ENCODE results near the gene CIITA. TPM values are rescaled to one million over a fixed set of nuclear protein-coding genes. Genes with fewer than 3 reads are reported as not detected.
"Not testable (repeated sequence)": the region's sequence is repeated elsewhere in the genome, so short reads cannot be mapped to it uniquely, and the experiment has no call there.

CIITA gene, protein sequence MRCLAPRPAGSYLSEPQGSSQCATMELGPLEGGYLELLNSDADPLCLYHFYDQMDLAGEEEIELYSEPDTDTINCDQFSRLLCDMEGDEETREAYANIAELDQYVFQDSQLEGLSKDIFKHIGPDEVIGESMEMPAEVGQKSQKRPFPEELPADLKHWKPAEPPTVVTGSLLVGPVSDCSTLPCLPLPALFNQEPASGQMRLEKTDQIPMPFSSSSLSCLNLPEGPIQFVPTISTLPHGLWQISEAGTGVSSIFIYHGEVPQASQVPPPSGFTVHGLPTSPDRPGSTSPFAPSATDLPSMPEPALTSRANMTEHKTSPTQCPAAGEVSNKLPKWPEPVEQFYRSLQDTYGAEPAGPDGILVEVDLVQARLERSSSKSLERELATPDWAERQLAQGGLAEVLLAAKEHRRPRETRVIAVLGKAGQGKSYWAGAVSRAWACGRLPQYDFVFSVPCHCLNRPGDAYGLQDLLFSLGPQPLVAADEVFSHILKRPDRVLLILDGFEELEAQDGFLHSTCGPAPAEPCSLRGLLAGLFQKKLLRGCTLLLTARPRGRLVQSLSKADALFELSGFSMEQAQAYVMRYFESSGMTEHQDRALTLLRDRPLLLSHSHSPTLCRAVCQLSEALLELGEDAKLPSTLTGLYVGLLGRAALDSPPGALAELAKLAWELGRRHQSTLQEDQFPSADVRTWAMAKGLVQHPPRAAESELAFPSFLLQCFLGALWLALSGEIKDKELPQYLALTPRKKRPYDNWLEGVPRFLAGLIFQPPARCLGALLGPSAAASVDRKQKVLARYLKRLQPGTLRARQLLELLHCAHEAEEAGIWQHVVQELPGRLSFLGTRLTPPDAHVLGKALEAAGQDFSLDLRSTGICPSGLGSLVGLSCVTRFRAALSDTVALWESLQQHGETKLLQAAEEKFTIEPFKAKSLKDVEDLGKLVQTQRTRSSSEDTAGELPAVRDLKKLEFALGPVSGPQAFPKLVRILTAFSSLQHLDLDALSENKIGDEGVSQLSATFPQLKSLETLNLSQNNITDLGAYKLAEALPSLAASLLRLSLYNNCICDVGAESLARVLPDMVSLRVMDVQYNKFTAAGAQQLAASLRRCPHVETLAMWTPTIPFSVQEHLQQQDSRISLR
- total RNA-seq = 1 to 10 TPM in 1 of 2 donors, under 1 TPM in 1; 0.52 to 2.3 TPM

DNA sequence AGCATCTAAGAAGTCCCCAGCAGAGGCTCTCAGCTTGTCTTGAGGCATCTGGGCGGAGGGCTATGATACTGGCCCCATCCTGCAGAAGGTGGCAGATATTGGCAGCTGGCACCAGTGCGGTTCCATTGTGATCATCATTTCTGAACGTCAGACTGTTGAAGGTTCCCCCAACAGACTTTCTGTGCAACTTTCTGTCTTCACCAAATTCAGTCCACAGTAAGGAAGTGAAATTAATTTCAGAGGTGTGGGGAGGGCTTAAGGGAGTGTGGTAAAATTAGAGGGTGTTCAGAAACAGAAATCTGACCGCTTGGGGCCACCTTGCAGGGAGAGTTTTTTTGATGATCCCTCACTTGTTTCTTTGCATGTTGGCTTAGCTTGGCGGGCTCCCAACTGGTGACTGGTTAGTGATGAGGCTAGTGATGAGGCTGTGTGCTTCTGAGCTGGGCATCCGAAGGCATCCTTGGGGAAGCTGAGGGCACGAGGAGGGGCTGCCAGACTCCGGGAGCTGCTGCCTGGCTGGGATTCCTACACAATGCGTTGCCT is at the start of gene CIITA:
CIITA (plus strand) TSS at position 404 of the 543 bp plus-strand sequence; CDS start at position 533, 129 bp downstream.
- ATAC-seq (peak; percentile 53 to 65), DNase-seq (ENCODE audit: low spot score in 2 of 2) (peak; percentile 47 to 53)
- Mint-ChIP-seq H3K36me3 (peaks cover 0 to 7% of the 10 kb centered on the region in 2 donors), H3K9me3 (no peaks in the 10 kb centered on the region), H3K27ac (no peak within 1 kb of the TSS)

DNA sequence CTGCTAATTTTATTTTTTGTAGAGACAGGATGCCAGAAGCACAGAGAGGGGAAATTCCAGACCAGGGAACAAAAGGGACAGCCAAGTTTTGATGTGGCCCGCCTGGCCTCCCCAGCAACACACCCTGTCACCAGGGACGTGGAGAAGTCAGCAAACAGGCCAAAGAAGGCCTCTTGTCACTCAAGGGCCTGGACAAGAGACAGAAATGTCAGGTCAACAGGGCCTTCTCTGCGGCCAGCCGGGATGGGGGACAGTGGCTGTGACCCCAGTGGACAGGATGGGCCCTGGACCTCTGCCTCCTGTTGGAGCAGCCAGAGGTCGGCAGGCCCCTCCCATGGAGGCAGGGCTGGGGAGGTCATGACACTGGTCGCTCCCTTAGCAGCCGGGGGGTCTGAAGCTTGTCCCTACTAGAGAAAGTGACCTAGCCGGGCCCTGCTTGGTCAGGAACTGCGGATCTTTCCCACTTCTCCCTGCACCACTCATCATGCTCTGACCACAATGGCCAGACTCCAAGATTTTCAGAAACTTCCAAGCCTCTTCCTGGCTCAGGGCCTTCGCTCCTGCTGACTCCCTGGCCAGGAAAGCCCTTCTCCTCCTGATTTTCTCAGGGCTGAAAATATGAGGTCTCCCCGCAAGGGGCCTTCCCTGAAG is 49.2 kb upstream of the CIITA start:
- Mint-ChIP-seq H3K9me3 (no peaks in the 10 kb centered on the region), H3K27ac (no peak overlapping the region), H3K36me3 (no peaks in the 10 kb centered on the region)
- no peak for DNase-seq (ENCODE audit: low spot score in 2 of 2)
- ATAC-seq = no peak

DNA sequence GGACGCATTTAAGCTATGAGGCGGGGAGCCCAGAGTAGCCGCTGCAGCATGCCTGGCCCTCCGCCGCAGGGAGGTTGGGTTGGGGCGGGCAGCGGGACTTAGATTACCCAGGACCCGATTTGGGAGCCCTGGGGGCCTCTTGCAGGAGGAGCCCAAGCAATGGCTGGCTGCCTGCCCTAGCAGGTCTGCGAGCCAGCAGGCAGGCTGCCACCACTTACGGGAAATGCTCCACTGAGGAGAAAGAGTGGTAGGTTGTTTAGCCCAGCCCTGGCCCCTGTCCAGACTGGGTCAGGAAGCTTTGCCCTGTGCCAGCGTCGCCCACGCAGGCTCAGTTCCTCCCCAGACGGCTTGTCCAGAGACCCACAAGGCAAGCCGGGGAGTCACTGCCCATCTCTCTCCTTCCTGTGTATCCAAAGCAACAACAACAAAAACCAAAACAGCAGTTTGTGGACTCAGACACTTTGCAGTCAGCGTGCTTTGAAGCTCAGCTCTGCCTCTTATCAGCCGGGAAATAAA is 48.1 kb upstream of the CIITA start:
- H3K36me3 Mint-ChIP-seq = no peaks in the 10 kb centered on the region
- H3K27ac Mint-ChIP-seq = peak overlapping the region in 1 of 2 donors; percentile 79
- DNase-seq (ENCODE audit: low spot score in 2 of 2) (no peak), ATAC-seq (no peak)
- H3K9me3 Mint-ChIP-seq = no peaks in the 10 kb centered on the region

DNA sequence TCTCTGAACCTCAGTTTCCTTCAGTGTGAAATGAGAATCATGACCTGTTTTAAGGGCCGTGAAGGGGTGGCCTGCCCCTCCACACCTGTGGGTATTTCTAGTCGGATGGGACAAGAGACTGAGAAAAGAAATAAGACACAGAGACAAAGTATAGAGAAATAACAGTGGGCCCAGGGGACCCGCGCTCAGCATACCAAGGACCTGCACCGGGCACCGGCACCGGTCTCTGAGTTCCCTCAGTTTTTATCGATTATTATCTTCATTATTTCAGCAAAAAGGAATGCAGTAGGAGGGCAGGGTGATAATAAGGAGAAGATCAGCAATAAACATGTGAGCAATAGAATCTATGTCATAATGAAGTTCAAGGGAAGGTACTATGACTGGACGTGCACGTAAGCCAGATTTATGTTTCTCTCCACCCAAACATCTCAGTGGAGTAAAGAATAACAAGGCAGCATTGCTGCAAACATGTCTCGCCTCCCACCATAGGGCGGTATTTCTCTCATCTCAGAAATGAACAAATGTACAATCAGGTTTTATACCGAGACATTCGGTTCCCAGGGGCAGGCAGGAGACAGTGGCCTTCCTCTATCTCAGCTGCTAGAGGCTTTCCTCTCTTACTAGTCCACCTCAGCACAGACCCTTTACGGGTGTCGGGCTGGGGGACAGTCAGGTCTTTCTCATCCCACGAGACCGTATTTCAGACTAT is 47.5 kb upstream of the CIITA start:
- DNase-seq (ENCODE audit: low spot score in 2 of 2); H3K27ac Mint-ChIP-seq; H3K36me3 Mint-ChIP-seq; ATAC-seq; H3K9me3 Mint-ChIP-seq: not testable (repeated sequence)

DNA sequence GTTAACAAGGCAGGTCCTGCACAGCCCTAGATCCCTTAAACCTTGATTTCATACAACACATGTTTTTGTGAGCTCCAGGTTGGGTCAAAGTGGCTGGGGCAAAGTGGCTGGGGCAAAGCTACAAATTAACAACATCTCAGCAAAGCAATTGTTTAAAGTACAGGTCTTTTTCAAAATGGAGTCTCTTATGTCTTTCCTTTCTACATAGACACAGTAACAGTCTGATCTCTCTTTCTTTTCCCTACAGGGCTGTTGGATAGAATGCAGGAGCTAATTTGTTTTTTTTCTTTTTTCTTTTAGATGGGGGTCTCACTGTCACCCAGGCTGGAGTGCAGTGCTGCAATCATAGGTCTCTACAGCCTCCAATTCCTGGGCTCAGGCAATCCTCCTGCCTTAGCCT is 46.8 kb upstream of the CIITA start:
- not testable (repeated sequence) for H3K27ac Mint-ChIP-seq; H3K9me3 Mint-ChIP-seq; ATAC-seq; H3K36me3 Mint-ChIP-seq; DNase-seq (ENCODE audit: low spot score in 2 of 2)

DNA sequence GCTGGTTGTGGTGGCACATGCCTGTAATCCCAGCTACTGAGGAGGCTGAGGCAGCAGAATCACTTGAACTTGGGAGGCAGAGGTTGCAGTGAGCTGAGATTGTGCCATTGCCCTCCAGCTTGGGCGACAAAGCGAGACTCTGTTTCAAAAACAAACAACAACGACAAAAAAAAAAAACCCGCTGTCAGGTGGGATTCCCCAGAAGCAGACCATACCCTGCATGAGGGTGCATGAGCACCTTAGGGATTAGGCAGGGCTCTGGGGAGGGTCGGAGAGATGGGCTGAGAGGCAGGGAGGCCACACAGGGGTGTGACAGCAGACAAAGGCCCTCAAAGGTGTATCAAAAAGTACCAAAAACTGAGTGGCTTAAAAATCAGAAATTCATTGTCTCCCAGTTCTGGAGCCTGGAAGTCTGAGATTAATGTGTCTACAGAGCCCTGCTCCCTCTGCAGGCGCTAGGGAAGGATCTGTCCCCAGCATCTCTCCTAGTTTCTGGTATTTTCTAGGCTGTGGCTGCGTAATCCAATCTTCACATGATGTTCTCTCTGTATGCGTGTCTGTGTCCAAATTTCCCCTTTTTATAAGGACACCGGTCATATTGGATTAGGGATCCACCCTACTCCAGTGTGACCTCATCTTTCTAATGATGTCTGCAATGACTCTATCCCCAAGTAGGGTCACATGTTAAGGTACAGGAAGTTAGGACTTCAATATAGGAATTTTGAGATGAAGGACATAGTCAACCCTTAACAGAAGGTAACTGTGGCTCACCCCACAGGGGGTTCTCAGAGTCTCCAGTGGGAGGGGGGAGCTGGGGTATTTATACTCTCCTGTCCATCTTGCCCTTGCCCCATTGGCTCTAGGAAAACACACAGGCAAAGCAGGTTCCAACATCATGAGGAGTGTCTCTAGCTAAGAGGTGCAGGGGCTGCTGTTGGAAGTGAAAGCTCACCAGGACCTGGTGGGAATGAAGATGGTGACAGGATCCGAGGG is 44.8 kb upstream of the CIITA start:
- ATAC-seq = no peak
- H3K27ac Mint-ChIP-seq = no peak overlapping the region
- peaks cover 0 to 11% of the 10 kb centered on the region in 2 donors for H3K9me3 Mint-ChIP-seq
- DNase-seq (ENCODE audit: low spot score in 2 of 2) = no peak
- peaks cover 0 to 4% of the 10 kb centered on the region in 2 donors for H3K36me3 Mint-ChIP-seq

DNA sequence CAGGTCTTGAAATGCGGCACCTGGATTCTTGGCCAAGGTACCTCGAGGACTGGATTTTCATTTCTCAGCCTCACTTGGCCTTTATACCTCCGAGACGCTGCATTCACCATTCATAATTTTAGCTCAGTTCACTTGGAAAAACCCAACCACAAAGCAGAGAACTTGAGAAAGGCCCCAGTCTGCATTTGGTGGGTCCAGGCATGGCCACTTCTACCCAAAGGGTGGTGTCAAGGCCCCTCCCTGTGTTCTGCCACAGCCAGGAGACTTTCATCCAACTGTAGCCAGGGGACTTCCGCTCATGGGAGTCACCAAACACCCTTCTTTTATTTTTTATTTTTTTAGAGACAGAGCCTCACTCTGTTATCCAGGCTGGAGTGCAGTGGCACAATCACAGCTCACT is 43.7 kb upstream of the CIITA start:
- Mint-ChIP-seq H3K36me3 (peaks cover 0 to 4% of the 10 kb centered on the region in 2 donors), H3K27ac (no peak overlapping the region), H3K9me3 (peaks cover 0 to 11% of the 10 kb centered on the region in 2 donors)
- DNase-seq (ENCODE audit: low spot score in 2 of 2) (no peak), ATAC-seq (no peak)

DNA sequence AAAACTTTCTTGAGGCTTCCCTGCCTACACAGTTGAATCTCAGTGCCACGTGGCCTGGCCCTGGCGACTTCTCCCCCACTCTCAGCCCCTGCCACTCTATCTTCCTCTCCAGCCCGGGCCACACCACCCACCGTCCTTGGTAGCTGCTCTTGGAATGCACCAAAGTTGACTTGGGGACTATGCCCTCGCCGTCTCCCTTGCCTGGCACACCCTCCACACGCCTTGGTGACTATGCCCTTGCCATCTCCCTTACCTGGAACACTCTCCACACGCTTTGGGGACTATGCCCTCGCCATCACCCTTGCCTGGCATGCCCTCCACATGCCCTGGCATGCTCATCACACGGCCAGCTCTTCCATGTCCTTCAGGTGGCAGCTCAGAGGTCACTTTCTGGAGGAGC is 42.9 kb upstream of the CIITA start:
- Mint-ChIP-seq H3K27ac (no peak overlapping the region), H3K36me3 (peaks cover 0 to 4% of the 10 kb centered on the region in 2 donors), H3K9me3 (peaks cover 0 to 11% of the 10 kb centered on the region in 2 donors)
- DNase-seq (ENCODE audit: low spot score in 2 of 2) = no peak
- no peak for ATAC-seq

DNA sequence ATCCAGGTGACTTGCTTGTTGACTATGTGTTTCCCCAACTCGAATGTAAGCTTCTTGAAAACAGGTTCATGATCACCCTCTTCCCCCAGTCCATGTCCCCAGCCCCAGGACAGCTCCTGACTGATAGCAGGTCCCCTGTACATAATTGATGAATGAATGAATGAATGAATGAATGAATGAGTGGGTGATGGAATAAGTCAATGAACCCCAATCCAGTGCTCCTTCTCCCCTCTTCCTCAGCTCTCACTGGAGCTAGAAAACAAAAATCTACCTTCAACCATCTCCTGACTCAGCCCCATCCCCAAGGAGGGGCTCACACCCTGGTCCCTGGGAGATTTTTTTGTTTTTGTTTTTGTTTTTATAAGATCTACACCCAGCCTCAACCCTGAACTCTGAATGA is 42.2 kb upstream of the CIITA start:
- Mint-ChIP-seq H3K36me3 (peaks cover 0 to 4% of the 10 kb centered on the region in 2 donors), H3K27ac (no peak overlapping the region), H3K9me3 (peaks cover 0 to 11% of the 10 kb centered on the region in 2 donors)
- DNase-seq (ENCODE audit: low spot score in 2 of 2) (no peak), ATAC-seq (no peak)

DNA sequence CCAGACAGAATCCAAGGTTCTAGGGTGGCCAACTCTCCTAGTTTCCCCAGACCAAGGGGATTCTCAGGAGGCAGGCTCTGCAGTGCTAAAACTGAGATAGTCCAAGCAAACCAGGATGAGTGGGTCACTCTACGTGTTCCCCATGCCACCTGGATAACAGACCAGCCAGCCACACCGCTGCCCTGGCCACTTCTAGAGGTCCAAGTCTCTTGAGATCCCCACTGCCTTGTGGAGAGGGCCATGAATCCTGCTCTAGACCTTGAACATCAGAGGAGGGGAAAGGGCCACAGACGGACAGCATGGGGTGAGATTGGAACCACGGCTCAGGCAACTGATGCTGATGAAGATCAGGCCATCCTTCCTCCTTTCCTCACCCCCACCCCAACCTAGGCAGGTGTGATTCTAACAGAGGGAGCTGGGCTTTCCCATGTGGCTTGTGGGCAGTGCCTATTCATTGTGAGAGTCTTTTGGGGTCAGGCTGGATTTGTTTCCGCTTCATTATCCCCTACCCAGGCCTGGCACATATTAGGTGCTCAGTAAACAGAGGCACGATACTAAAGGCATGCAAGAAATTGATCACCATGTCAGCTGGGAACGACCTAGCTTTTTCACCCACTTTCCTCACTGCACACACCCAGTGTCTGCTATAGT is 41.6 kb upstream of the CIITA start:
- Mint-ChIP-seq H3K27ac (no peak overlapping the region), H3K36me3 (peaks cover 0 to 4% of the 10 kb centered on the region in 2 donors), H3K9me3 (peaks cover 0 to 11% of the 10 kb centered on the region in 2 donors)
- peak in 1 of 2 donors; percentile 21 for DNase-seq (ENCODE audit: low spot score in 2 of 2)
- ATAC-seq = peak; percentile 75 to 82

DNA sequence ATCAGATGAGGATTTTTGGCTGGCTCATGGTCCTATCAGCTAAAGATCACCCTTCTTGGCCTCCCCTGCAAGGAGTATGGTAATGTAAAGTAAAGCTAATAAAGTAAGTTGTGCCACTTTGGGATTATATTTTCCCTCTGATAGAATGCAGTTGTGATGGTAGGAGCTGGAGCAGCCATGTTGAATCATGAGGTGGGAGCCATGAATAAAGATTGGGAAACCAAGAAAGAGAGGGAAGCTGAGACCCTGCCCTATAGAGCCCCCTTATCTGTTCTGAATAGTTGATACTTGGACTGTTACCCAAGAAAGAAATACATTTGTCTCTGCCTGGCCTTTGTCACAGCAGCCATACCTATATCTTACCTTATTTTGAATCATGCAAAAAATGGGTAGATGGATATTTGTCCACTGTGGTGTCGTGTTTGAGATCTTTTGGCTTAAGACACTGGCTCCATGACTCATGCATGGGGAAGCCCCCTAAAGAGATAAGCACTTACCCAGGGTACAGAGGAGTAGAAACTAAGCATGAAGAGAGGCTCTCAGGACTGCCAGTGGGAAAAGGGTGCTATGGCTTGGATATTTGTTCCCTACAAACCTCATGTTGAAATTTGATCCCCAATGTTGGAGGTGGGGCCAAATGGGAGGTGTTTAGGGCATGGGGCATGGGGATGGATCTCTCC is 40.7 kb upstream of the CIITA start:
- peak in 1 of 2 donors; percentile 28 for ATAC-seq
- H3K36me3 Mint-ChIP-seq = peaks cover 0 to 4% of the 10 kb centered on the region in 2 donors
- no peak for DNase-seq (ENCODE audit: low spot score in 2 of 2)
- H3K27ac Mint-ChIP-seq = no peak overlapping the region
- peaks cover 0 to 11% of the 10 kb centered on the region in 2 donors for H3K9me3 Mint-ChIP-seq

DNA sequence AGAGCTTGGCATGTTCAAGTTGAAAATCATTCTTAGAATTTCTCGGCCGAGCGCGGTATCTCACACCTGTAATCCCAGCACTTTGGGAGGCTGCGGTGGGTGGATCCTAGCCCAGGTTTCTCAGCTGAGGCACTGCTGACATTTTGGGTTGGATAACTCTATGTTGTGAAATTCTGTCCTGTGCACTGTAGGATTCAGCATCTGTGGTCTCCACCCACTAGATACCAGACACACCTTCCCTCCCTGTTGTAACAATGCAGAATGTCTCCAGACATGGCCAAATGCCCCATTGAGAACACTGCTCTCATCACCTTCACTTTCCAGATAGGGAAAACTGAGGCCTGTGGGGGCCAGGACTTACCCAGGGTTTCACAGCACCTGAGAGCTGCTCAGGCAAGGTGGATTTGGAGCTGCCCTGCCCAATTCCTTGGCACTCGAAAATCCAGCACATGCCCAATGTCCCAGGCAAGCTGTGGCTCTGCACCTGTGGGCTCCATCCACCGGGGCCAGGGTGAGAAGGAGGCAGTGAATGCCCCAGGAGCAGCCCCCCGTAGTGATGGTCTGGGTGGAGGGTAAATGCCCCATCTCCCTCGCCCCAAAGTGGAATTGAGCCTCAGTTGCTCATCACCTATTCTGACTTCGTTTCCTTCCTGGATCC is 38.3 kb upstream of the CIITA start:
- ATAC-seq (no peak), DNase-seq (ENCODE audit: low spot score in 2 of 2) (no peak)
- H3K36me3 Mint-ChIP-seq = peaks cover 0 to 4% of the 10 kb centered on the region in 2 donors
- H3K27ac Mint-ChIP-seq = no peak overlapping the region
- H3K9me3 Mint-ChIP-seq = peaks cover 0 to 11% of the 10 kb centered on the region in 2 donors

DNA sequence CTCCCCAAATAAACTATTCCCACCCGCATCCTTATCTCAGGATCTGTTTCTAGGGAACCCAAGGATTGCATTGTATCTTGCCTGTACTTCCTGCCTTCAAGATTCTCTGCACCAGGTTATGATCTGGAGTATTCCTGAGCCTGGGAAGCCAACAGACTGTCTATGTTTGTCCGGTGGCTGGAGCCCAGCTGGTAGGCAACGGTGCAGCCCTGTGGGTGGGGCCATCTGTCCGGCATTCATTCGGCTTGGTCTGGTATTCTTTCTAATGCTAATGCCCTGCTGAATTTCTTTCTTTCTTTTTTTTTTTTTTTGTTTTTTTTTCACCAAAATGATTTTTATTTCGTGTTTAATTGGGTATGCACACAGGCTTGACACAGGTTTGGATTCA is 37.7 kb upstream of the CIITA start:
- Mint-ChIP-seq H3K9me3 (peaks cover 0 to 11% of the 10 kb centered on the region in 2 donors), H3K27ac (no peak overlapping the region), H3K36me3 (peaks cover 0 to 4% of the 10 kb centered on the region in 2 donors)
- ATAC-seq = no peak
- no peak for DNase-seq (ENCODE audit: low spot score in 2 of 2)
